ENCODE results near the gene SYPL2. TPM values are rescaled to one million over a fixed set of nuclear protein-coding genes. Genes with fewer than 3 reads are reported as not detected.

Gene SYPL2
- total RNA-seq, 1 experiment from 2014 or later = not detected

GRCh38 chr1:109514846-109515245 is 48.5 kb downstream of the SYPL2 start:
- ATAC-seq (no peak), DNase-seq (no peak)
- ChIA-PET POLR2A (ENCODE audit: unreplicated experiment) (no interaction called here), CTCF (no interaction called here)
- intact Hi-C loops (cut with micrococcal nuclease) = no loop called here
- Histone ChIP-seq H3K9me3 (ENCODE audit: low read length) (no peaks in the 10 kb centered on the region), H3K27ac (ENCODE audit: low read length) (no peak overlapping the region), H4K20me1 (ENCODE audit: low read length) (no peaks in the 10 kb centered on the region), H3K36me3 (ENCODE audit: low read depth, low read length) (no peaks in the 10 kb centered on the region), H3K9ac (ENCODE audit: low read length) (no peak overlapping the region), H2AFZ (ENCODE audit: low read length) (no peak overlapping the region), H3F3A (ENCODE audit: low read length, unreplicated experiment) (no peaks in the 10 kb centered on the region), H3K79me2 (ENCODE audit: low read length) (no peaks in the 10 kb centered on the region), H3K4me2 (ENCODE audit: low read length) (no peak overlapping the region), H3K9me2 (replicated peaks; ENCODE audit: low read length) (no peaks in the 10 kb centered on the region), H3K4me3 (ENCODE audit: low read length) (no peak overlapping the region), H3K27me3 (ENCODE audit: low read length) (no peaks in the 10 kb centered on the region), H3K4me1 (ENCODE audit: insufficient read depth, low read length) (peaks cover 6% of the 10 kb centered on the region; the same call in 1 of the 2 replicates)
- no TSS peak for BruUV-seq (replicated peaks)
- no peak for TF ChIP-seq CTCF (conservative IDR thresholded peaks at IDR 0.05; ENCODE audit: low read depth, low read length)
- no peak for TF ChIP-seq EZH2 (IDR thresholded peaks at IDR 0.05; ENCODE audit: low read length, unreplicated experiment)
- no peak for TF ChIP-seq EZH2phosphoT487 (IDR thresholded peaks at IDR 0.05; ENCODE audit: borderline replicate concordance, low read length)

- no peaks in the 10 kb centered on the region for H3K4me1 ChIP-seq (ENCODE audit: insufficient read depth, low read length)
- no peaks in the 10 kb centered on the region for H4K20me1 ChIP-seq (ENCODE audit: low read length)
- BruUV-seq (replicated peaks) = no TSS peak
- CTCF ChIA-PET = no interaction called here
- no peaks in the 10 kb centered on the region for H3K79me2 ChIP-seq (ENCODE audit: low read length)
- no peaks in the 10 kb centered on the region for H3K9me2 ChIP-seq (replicated peaks; ENCODE audit: low read length)
- no peak overlapping the region for H3K9ac ChIP-seq (ENCODE audit: low read length)
- H2AFZ ChIP-seq (ENCODE audit: low read length) = no peak overlapping the region
- POLR2A ChIA-PET (ENCODE audit: unreplicated experiment) = no interaction called here
- no peak overlapping the region for H3K27ac ChIP-seq (ENCODE audit: low read length)
- no peaks in the 10 kb centered on the region for H3K36me3 ChIP-seq (ENCODE audit: low read depth, low read length)
- H3K27me3 ChIP-seq (ENCODE audit: low read length) = no peaks in the 10 kb centered on the region
- no peak for TF ChIP-seq EZH2 (IDR thresholded peaks at IDR 0.05; ENCODE audit: low read length, unreplicated experiment)
- no peak for TF ChIP-seq CTCF (conservative IDR thresholded peaks at IDR 0.05; ENCODE audit: low read depth, low read length)
- TF ChIP-seq EZH2phosphoT487 (IDR thresholded peaks at IDR 0.05; ENCODE audit: borderline replicate concordance, low read length) = no peak
- intact Hi-C loops (cut with micrococcal nuclease) = no loop called here
- no peaks in the 10 kb centered on the region for H3F3A ChIP-seq (ENCODE audit: low read length, unreplicated experiment)
- no peaks in the 10 kb centered on the region for H3K9me3 ChIP-seq (ENCODE audit: low read length)
- DNase-seq (no peak), ATAC-seq (no peak)
- no peak overlapping the region for H3K4me2 ChIP-seq (ENCODE audit: low read length)
- H3K4me3 ChIP-seq (ENCODE audit: low read length) = no peak overlapping the region
Observed at GRCh38 chr1:109516872-109517271, 50.5 kb downstream of the SYPL2 start.

GRCh38 chr1:109517337-109517736 is 51.0 kb downstream of the SYPL2 start:
- no peaks in the 10 kb centered on the region for H3K27me3 ChIP-seq (ENCODE audit: low read length)
- no peak overlapping the region for H3K4me2 ChIP-seq (ENCODE audit: low read length)
- H2AFZ ChIP-seq (ENCODE audit: low read length) = no peak overlapping the region
- no peaks in the 10 kb centered on the region for H3F3A ChIP-seq (ENCODE audit: low read length, unreplicated experiment)
- DNase-seq (no peak), ATAC-seq (no peak)
- no peak overlapping the region for H3K9ac ChIP-seq (ENCODE audit: low read length)
- POLR2A ChIA-PET (ENCODE audit: unreplicated experiment) = no interaction called here
- no peaks in the 10 kb centered on the region for H3K9me3 ChIP-seq (ENCODE audit: low read length)
- CTCF ChIA-PET = no interaction called here
- intact Hi-C loops (cut with micrococcal nuclease) = no loop called here
- no peaks in the 10 kb centered on the region for H4K20me1 ChIP-seq (ENCODE audit: low read length)
- H3K4me3 ChIP-seq (ENCODE audit: low read length) = no peak overlapping the region
- no TSS peak for BruUV-seq (replicated peaks)
- TF ChIP-seq EZH2 (IDR thresholded peaks at IDR 0.05; ENCODE audit: low read length, unreplicated experiment) (no peak), EZH2phosphoT487 (IDR thresholded peaks at IDR 0.05; ENCODE audit: borderline replicate concordance, low read length) (no peak), CTCF (conservative IDR thresholded peaks at IDR 0.05; ENCODE audit: low read depth, low read length) (no peak)
- H3K36me3 ChIP-seq (ENCODE audit: low read depth, low read length) = no peaks in the 10 kb centered on the region
- H3K4me1 ChIP-seq (ENCODE audit: insufficient read depth, low read length) = no peaks in the 10 kb centered on the region
- H3K9me2 ChIP-seq (replicated peaks; ENCODE audit: low read length) = no peaks in the 10 kb centered on the region
- no peaks in the 10 kb centered on the region for H3K79me2 ChIP-seq (ENCODE audit: low read length)
- no peak overlapping the region for H3K27ac ChIP-seq (ENCODE audit: low read length)

Data from PC-3 (cell line).